ENCODE data around the gene LAMB1.
"Not testable (repeated sequence)": the region's sequence is repeated elsewhere in the genome, so short reads cannot be mapped to it uniquely, and the experiment has no call there.

The LAMB1 gene

DNA sequence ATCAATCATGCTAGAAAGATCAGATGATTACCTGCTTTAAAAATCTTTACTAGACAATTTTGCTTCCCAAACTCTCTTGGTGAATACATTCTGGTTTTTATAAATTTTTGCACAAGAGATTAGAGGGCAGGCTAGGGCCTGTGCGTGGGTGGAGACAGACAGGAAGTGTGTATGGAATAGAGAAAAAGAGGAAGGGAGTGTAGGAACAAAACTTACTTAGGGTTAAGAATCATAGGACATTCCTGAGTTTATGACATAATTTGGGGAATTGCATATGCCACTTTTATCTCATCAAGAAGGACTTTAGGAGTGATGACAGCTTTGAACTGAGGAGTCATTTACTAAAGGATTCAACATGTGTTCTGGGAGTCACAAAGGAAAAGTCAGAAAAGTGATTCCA, 31.3 kb downstream of the LAMB1 start:
- DNase-seq (ENCODE audit: low spot score) = no peak

DNA sequence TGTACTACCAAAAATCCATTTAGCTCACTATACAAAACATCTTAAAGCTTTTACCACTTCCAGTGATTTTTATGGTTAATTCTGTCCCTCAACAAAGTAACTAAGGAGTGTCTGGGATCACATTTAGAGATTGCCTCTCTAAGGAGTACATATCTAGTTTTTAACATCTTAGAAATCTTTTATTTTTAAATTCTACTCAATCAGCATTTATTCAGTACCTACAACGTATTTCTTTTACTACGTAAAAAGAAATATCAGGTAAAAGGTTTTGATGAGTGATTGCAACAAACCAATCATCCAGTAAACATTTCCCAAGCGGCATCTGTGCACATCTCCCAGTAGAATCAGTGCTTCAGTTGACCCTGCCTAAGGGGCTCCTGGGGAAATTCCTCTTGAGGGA, 31.9 kb downstream of the LAMB1 start:
- no peak for DNase-seq (ENCODE audit: low spot score)

DNA sequence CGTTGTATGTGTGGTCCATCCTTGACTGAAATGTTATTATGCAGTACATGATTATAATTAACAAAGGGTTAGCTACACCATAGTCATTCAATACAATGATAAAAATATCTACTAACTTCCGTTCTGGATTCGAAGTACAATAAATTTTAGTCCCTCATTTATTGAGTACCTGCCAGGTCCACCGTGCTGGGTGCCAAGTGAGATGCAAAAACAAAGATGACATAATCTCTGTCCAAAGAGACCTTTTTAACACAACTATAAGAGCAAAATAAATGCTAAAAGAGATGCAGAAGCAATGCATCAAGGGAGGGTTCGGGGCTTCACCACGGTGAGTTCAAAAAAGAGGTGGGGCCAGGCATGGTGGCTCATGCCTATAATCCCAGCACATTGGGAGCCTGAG, 33.1 kb downstream of the LAMB1 start:
- DNase-seq (ENCODE audit: low spot score) = no peak

DNA sequence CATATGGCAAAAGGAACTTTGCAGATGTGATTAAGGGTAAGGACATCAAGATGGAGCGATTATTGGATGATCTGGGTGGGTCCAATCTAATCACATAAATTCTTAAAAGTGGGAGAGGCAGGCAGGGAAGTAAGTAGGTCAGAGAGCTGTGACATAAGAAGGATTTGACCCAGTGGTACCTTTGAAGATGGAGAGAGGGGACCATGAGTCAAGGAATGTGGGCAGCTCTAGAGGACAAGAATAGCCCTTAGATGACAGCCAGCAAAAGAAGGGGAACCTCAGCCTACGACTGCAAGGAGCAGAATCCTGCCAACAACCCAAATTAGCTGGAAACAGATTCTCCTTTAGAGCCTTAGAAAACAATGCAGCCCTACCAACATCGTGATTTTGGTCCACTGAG, 34.5 kb downstream of the LAMB1 start:
- DNase-seq (ENCODE audit: low spot score) = no peak

DNA sequence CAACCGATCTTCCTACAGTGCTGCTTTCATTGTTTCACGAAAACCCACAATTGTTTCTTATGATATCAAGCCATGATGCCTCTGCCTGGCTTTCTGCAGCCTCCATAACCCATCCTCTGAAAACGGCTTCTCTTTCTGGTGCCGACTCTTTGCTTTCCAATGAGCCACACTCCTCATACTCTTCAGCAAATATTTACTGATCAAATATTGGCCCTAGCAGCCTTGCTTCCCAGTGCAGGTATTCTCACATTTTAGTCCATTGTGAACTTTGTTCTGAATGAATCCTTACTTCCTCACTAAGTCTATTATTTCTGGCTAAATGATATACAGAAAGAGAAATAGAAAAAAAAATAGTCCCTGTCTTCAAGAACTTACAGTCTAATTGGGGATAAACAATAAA, 35.5 kb downstream of the LAMB1 start:
- no peak for DNase-seq (ENCODE audit: low spot score)

DNA sequence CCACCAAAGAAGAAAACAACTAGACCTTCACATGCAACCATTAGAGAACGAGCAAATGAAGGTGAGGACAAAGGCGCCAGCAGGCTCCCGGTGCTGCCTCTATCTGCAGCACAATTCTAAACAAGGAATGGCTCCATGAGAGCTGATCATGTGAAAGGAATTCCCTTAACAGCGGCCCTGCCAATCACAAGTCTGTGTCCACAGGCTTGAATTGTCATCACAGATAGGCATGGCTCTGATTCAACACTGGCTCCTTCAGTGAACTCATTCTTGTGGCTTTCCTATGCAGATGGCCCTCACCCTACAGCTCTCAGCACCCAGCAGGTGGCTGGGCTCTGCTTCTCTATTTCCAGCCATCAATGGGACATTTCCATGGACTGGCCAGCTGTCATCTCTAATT, 36.2 kb downstream of the LAMB1 start:
- peak; percentile 68 for DNase-seq (ENCODE audit: low spot score)

DNA sequence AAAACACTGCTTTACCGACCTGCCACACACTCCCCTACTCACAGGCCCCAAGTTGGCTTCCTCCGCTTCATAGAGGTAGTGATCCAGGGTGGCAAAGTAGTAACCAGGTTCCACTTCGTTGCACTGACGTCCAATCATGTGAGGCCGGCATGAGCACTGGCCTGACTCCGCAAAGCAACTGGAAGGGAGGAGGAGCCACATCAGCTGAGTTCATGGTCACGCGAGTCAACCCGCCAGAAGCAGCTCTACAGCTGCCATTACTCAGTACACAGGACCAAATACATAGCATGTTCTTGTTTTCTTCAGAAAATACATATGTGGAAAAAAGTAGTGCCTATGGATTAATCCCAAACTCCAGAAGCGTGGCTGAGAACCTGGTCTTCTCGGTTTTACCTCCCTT, 38.5 kb downstream of the LAMB1 start:
- no peak for DNase-seq (ENCODE audit: low spot score)

DNA sequence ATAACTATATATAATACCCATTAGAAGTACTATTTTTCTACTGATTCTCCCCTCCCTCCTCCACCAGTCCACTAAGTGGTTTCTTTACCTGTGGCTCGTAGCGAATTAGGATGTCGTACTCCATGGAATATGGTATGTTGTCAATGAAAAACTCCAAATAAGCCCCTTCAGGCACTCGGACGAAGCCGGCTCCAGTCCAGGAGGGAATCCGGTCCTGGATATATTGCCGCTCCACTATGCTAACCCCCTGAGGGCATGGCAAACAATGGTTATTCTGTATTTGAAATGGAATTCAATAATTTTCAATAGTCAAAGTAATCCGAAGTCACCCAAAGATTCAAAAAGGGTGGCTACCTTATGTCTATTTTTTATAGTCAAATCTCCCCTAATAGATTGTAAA, 40.1 kb downstream of the LAMB1 start:
- DNase-seq (ENCODE audit: low spot score) = no peak

DNA sequence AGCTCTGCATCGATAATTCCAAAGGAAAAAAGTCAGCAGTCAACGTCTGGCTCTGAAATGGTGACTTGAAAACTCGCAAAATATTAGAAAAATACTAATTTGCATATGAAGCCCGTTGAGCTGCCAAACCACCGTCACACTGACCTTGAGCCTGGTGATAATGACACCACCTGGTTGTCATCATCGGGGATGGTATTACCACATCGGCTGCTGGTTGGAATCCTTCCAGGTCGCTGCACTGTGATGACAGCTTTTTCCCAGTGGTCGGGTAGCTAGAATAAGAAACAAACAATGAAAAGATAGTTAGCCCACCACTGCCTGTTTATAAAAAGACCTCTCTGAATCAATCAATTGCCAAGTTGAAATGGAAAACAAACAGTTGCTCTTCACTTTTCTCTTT, 41.6 kb downstream of the LAMB1 start:
- no peak for DNase-seq (ENCODE audit: low spot score)

DNA sequence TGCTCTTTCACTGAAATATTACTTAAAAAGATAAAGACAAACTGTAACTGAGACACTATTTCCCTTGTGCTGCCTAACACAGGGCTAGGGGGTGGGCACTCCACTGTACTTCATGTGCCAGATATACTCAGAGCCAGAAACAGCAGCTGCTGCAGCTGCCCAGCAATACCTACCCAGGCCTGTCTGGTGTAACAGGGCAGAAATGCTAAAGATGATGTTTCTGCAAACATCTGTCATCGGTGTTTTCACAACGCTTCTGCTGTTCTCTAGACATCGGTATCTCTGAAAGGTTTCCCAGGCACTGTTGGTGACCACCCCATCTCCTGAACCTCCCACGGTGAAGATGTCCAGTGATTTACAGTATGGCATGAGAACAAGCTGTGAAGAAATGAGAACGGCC, 42.7 kb downstream of the LAMB1 start:
- DNase-seq (ENCODE audit: low spot score) = no peak

DNA sequence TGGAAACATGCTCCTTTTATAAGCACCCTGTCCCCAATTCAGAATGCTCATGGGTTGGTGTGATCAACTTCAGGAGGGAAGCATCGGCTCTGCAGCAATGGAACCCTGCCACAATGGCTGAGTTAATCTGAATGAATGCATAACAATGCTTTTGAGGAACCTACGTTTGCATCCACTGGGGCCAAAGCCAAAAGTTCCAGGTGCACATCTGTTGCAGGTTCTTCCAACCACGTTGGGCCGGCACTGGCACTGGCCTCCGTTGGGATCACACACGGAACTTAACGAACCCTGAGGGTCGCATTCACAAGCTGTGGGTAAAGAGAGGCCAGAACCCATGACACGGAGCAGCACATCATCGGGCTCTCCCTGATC, 43.4 kb downstream of the LAMB1 start:
- DNase-seq (ENCODE audit: low spot score) = no peak

DNA sequence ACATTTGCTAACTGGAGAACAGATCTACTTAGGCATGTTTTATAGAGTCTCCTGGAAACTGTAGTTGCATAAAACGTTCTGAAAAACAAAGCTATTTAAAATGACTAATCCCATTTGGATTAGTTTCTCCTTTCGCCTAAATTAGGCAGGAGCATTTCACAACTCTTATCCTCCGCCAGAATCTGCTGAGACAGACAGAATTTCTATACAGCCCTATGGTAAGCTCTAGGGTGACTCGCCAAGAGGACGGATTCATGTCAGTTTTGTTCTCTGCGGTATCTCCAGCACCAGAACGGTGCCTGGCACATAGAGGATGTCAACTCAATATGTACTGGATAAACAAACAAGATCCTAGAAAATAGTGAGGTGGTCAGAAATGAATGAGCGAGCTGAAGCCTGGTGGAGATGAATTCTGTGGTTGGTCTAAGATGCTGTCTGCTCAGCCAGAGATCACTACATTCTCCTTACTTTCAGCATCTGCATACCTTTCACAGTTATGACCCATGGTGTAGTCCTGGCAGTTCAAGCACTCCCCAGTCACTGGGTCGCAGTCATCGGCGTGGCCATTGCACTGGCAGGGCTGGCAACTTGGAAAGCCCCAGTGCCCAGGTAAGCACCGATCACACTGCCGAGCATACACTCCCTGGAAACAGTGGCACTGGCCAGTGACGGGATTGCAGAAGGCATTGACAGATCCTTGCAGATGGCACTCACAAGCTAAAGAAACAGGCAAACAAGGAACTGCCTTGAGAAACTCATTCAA, 44.0 kb downstream of the LAMB1 start:
- DNase-seq (ENCODE audit: low spot score) = peak; percentile 57

DNA sequence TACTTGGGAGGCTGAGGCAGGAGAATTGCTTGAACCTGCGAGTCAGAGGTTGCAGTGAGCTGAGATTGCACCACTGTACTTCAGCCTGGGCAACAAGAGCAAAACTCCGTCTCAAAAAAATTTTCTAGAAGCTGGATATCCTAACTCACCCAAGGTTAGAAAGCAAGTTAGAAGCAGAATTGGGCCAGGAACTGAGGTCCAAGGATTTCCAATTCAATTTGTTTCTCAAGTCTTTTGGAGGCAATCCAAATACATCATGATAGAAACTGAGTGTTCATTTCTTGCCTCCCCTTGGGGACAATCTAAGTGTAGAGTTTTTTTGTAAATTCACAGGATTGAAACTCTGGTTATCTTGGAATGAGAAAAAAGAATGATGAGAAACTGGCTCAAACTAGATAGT, 45.5 kb downstream of the LAMB1 start:
- DNase-seq (ENCODE audit: low spot score) = no peak

DNA sequence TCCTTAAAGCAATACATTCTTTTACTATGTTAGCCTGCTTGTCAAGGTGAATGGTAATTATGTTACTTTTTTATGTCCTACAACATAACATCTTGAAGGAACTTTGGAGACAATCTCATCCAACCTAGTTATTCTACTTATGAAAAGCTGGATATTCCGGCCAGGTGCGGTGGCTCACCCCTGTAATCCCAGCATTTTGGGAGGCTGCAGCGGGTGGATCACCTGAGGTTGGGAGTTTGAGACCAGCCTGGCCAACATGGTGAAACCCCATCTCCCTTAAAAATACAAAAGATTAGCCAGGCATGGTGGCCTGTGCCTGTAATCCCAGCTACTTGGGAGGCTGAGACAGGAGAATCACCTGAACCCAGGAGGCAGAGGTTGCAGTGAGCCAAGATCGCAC, 46.0 kb downstream of the LAMB1 start:
- not testable (repeated sequence) for DNase-seq (ENCODE audit: low spot score)

DNA sequence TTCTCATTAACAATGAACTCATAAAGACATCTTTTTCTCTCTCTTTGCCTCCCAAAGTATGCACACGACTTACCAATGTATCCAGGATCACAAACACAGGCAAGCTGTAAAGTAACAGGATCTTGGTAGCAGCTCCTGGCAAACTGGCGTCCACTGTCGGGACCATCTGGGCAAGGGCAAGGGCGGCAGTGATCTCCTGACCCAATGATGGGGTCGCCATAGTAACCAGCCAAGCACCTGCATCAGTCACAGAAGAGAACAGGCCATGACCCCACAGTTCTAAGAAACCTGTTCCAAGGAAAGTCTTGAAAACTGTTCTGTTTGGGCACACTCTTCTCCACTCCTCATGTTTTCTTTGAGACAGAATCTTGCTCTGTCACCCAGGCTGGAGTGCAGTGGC, 47.6 kb downstream of the LAMB1 start:
- no peak for DNase-seq (ENCODE audit: low spot score)

DNA sequence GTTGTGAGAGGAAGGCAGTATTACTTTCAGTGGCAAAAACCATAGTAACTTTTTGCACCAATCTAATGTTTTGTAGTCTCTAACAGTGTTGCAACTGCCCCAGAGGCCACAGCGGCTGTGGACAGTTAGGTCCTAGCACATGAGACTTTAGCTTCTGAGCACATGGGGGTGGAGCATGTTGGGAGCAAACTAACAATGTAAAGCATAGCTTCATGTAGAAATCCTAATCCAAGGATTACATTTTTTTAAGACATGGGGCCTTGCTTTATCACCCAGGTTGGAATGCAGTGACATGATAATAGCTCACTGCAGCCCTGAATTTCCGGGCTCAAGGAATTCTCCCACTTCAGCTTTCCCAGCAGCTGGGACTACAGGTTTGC, 49.0 kb downstream of the LAMB1 start:
- DNase-seq (ENCODE audit: low spot score) = no peak

DNA sequence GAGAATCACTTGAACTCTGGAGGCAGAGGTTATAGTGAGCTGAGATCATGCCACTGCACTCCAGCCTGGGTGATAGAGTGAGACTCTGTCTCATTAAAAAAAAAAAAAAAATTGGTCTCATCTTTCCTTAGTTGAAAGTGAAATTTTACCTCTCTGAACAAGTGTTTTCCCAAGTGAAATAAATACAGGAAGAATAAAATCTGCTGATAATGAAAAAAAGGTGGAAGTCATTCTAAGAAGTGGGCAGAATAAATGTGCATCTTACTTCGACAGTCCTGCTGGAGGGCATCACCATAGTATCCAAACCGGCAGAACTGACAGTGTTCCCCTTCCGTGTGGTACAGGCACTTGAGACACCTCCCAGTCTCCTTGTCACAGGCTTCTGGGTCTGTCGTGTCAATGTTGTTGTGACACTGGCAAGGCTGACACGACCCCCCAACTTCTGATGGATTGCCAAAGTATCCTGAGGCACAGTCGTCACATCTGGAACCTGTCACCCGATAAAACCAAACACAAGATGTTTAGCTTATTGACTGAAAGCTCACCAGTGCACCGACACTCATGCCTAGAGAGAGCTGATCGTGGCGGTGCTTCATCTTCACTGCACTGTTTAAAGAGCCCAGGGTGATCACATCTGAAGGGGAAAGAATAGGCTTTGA, 49.6 kb downstream of the LAMB1 start:
- DNase-seq (ENCODE audit: low spot score) = no peak

DNA sequence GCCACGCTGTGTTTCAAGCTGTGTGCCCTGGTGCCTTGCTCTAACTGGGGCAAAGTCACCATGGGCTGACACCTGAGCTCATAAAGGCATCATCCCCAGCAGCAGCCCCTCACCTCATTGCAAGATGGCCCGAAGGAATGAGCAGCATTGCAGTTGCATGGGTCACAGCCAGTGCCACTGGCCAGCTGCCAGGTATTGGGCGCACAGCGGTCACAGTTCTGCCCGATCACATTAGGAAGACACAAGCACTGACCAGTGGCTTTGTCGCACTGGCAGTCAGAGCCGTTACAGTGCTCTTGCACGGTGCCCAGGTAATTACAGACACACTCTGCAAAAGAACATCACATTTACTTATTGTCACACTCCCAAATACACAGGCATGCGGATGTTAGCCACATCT, 51.1 kb downstream of the LAMB1 start:
- no peak for DNase-seq (ENCODE audit: low spot score)

DNA sequence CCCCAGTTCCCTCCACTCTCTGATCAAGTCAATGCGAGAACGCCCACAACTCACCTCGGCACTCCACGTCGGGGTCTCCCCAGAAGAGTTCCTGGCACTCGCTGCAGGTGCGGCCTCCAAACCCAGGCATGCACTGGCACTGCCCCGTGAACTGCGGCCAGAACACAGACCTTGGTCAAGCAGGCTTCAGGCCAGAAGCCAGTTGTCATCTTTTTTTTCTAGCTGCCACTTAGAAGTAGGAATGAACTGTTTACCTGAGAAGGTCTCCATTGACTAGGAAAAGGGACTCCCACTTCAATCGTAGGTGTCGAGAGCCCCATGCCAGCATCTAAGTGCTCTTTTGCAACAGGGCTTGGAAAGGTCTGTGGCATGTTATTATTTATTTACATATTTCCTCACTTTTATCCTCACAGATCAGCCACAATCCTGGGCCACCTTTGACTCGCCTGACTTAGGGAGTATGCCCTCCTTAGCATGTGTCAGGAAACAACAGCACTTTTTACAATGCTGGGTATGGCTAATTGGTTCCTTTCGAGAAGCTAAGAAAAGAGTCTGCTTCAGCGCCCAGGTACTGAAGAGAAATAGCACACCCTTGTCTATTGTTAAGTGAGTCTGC, 51.7 kb downstream of the LAMB1 start:
- DNase-seq (ENCODE audit: low spot score) = no peak

DNA sequence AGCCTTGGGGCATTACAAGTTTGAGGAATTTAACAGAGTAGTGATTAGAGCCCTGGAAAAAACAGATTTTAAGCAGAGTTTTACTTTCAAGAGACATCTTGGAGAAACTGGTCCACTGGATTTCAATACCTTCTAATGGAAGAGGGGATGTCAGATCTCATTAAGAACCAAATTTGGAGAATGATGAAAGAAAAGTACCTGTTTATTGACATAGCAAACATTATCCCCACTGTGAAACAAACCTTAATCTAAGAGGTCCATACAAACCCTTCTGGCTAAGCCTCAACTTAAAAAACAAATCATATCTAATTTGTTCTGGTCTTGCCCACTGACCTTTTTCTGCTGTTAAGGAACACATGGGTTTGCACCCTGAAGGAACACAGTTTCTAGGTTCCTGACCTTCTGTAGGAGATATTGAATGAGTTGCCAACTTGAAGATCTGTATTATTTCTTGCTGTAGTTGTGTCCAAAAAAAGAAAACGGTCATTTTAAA, 53.5 kb downstream of the LAMB1 start:
- no peak for DNase-seq (ENCODE audit: low spot score)

DNA sequence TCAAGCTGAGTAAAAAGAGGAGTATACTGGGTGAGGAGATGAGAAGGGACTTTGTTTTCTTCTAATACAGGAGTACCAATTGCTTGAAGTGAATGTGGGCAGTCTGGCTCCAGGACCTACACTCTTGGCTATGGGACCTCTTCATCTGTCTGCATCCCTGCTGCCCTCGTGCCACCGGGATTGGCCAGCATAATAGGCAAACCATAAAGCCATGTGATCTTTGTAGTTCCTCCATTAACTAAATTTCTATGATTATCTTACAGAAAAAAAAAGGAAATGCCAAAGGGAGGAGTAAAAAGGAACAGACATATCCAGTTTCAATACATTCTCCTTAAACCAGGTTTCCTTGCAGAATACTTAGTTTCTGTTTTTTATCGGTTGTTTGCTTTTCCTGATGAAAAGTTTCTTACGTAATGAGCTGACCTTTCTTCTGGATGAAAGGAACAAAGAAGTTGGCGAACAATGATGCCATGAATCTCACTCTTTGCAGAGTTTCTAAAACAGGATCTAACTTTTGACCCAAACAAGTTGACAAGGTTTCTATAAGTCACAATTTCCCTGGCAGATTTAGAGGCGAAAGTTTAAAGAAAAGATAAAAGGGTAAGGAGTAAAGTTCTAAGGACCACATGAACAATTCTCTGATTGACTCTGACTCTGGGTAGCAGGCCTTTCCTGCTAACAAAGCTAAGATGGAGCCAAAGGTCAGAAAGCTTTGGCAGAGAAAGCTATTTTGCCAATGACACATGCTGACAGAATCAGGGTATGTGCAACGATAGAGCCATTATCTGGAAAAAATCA, 54.1 kb downstream of the LAMB1 start:
- DNase-seq (ENCODE audit: low spot score) = peak; percentile 64

DNA sequence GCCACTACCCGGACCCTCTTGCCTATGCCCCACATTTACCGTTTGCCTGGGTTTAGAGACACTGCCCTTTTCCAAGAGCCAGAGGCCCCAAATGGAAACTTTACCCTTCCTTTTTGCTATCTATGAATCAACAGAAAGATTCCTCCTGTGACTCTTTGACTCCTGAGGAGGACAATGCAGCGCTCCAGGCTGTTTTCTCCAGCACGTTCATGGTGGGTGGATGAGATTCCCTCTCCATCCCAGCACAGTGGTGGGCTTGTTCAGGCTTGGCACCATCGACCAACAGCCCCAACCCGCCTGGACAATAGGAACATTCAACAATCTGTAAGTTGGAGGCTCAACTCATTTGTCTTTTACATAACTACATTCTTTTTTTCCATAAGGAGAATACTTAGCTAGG, 56.1 kb downstream of the LAMB1 start:
- no peak for DNase-seq (ENCODE audit: low spot score)

DNA sequence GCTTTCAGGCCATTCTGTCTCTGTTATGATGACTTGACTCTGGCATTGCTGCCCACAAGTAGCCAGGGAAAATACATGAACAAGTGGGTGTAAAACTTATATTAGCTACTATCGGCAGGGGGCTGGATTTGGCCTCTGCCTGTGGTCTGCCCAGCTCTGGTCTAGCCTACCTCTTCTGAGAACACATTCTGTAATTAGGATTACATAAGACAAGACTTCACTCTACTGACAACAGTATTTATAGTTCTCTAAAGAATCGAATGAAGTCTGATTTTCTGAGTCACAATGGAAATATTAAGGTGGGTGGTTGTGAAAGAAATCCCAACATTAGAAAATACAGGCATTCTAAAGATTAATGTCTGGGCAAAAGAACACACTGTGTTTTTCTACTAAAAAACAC, 56.5 kb downstream of the LAMB1 start:
- DNase-seq (ENCODE audit: low spot score) = no peak
